ENCODE results near the gene IRAK4. TPM values are rescaled to one million over a fixed set of nuclear protein-coding genes. Genes with fewer than 3 reads are reported as not detected.

Gene IRAK4
- polyA plus RNA-seq, 3 donors: 17.3 to 44.6 (median 29.0) TPM

DNA sequence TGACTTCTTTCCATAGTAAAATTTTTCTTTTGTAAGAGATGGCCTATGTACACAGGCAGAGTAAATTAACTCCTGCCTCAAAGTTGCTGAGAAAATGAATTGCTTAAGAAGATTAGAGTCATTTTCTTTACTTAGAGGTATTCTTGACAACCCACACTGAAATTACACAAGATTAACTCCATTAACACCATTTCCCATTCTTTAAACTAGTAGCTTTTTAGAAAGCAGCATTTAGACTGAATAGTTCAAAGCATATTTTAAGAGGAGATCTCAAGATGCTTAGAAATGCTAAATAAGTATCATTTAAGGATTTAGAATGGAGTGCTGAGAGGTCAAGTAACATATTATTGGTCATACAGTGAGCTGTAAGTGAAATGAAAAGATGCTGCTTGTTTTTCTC, 35.6 kb upstream of the IRAK4 start:
- no peaks in the 10 kb centered on the region for H3K9me3 ChIP-seq (replicated peaks in 1 of 2; ENCODE audit: control insufficient read depth in 1 of 2, insufficient read depth in 1 of 2, low read length in 2 of 2)
- no peak overlapping the region for H3K4me2 ChIP-seq (replicated peaks; ENCODE audit: extremely low read depth, low read length, poor library complexity, severe bottlenecking)
- H3K4me1 Mint-ChIP-seq: no peaks in the 10 kb centered on the region
- no peaks in the 10 kb centered on the region for H4K20me1 ChIP-seq (ENCODE audit: insufficient read depth, low read length)
- TF ChIP-seq, protein P1, sequence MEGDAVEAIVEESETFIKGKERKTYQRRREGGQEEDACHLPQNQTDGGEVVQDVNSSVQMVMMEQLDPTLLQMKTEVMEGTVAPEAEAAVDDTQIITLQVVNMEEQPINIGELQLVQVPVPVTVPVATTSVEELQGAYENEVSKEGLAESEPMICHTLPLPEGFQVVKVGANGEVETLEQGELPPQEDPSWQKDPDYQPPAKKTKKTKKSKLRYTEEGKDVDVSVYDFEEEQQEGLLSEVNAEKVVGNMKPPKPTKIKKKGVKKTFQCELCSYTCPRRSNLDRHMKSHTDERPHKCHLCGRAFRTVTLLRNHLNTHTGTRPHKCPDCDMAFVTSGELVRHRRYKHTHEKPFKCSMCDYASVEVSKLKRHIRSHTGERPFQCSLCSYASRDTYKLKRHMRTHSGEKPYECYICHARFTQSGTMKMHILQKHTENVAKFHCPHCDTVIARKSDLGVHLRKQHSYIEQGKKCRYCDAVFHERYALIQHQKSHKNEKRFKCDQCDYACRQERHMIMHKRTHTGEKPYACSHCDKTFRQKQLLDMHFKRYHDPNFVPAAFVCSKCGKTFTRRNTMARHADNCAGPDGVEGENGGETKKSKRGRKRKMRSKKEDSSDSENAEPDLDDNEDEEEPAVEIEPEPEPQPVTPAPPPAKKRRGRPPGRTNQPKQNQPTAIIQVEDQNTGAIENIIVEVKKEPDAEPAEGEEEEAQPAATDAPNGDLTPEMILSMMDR (IDR thresholded peaks at IDR 0.05): no peak
- H3K4me1 ChIP-seq (ENCODE audit: control insufficient read depth in 1 of 2, insufficient read depth in 2 of 2, low read length in 2 of 2): no peaks in the 10 kb centered on the region
- no peak overlapping the region for H3K27ac ChIP-seq (ENCODE audit: low read depth in 1 of 2, low read length in 2 of 2)
- H3K36me3 Mint-ChIP-seq: peaks cover 16 to 18% of the 10 kb centered on the region in 2 donors
- H3K27me3 Mint-ChIP-seq (ENCODE audit: low read depth in 3 of 3): peaks cover 0 to 1% (median 0%) of the 10 kb centered on the region in 3 donors
- H3K27ac Mint-ChIP-seq: no peak overlapping the region
- H3K9ac ChIP-seq (ENCODE audit: insufficient read depth, low read length, poor library complexity, severe bottlenecking): no peak overlapping the region
- peaks cover 0 to 1% (median 0%) of the 10 kb centered on the region in 7 donors for H3K9me3 Mint-ChIP-seq
- peaks cover 0 to 14% of the 10 kb centered on the region in 2 donors for H3K36me3 ChIP-seq (replicated peaks in 1 of 2; ENCODE audit: control insufficient read depth in 1 of 2, insufficient read depth in 2 of 2, low read length in 2 of 2)
- no peak overlapping the region for H3K4me3 Mint-ChIP-seq
- no peaks in the 10 kb centered on the region for H3K79me2 ChIP-seq (ENCODE audit: insufficient read depth, low read length)
- no peak for DNase-seq
- H3K27me3 ChIP-seq (ENCODE audit: control insufficient read depth in 2 of 2, insufficient read depth in 2 of 2, low read length in 2 of 2): no peaks in the 10 kb centered on the region
- H2AFZ ChIP-seq (ENCODE audit: insufficient read depth, low read depth, low read length, poor library complexity, severe bottlenecking): no peak overlapping the region
- intact Hi-C loops (cut with micrococcal nuclease): no loop called here
- H3K4me3 ChIP-seq (replicated peaks in 1 of 3; ENCODE audit: low read depth in 2 of 3, low read length in 3 of 3): no peak overlapping the region

DNA sequence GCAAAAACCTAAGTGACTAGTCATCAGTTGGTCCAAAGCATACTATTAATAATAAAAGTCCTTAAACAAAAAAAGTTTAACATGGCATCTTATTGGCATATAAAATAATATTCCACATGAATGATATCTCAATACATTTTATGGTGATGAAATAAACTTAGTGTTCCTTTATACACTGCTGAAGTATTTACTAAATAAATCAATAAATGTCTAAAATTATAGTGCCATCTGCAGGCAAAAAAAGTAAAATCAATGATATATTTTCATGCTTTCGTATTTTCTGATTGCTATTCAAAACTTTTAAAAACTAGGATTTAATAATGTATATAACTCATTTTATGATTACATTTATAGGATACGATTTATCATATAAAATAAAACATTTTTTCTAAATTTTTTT, 30.6 kb upstream of the IRAK4 start:
- H3K4me3 Mint-ChIP-seq: no peak overlapping the region
- WGBS (ENCODE audit: insufficient coverage): no CpG with 5 or more reads among the region's 2 CpGs
- intact Hi-C loops (cut with micrococcal nuclease): no loop called here

More for the DNA sequence above, 30.6 kb upstream of the IRAK4 start:
- Histone ChIP-seq H4K20me1 (ENCODE audit: insufficient read depth, low read length) (no peaks in the 10 kb centered on the region), H3K27ac (ENCODE audit: low read depth in 1 of 2, low read length in 2 of 2) (no peak overlapping the region), H2AFZ (ENCODE audit: insufficient read depth, low read depth, low read length, poor library complexity, severe bottlenecking) (no peak overlapping the region), H3K9me3 (replicated peaks in 1 of 2; ENCODE audit: control insufficient read depth in 1 of 2, insufficient read depth in 1 of 2, low read length in 2 of 2) (no peaks in the 10 kb centered on the region), H3K4me2 (replicated peaks; ENCODE audit: extremely low read depth, low read length, poor library complexity, severe bottlenecking) (no peak overlapping the region), H3K79me2 (ENCODE audit: insufficient read depth, low read length) (no peaks in the 10 kb centered on the region), H3K27me3 (ENCODE audit: control insufficient read depth in 2 of 2, insufficient read depth in 2 of 2, low read length in 2 of 2) (no peaks in the 10 kb centered on the region), H3K4me1 (ENCODE audit: control insufficient read depth in 1 of 2, insufficient read depth in 2 of 2, low read length in 2 of 2) (no peaks in the 10 kb centered on the region), H3K9ac (ENCODE audit: insufficient read depth, low read length, poor library complexity, severe bottlenecking) (no peak overlapping the region), H3K4me3 (replicated peaks in 1 of 3; ENCODE audit: low read depth in 2 of 3, low read length in 3 of 3) (no peak overlapping the region), H3K36me3 (replicated peaks in 1 of 2; ENCODE audit: control insufficient read depth in 1 of 2, insufficient read depth in 2 of 2, low read length in 2 of 2) (peaks cover 11 to 43% of the 10 kb centered on the region in 2 donors)
- Mint-ChIP-seq H3K27ac (no peak overlapping the region), H3K36me3 (peaks cover 39 to 54% of the 10 kb centered on the region in 2 donors), H3K27me3 (ENCODE audit: low read depth in 3 of 3) (no peaks in the 10 kb centered on the region), H3K4me1 (no peaks in the 10 kb centered on the region), H3K9me3 (no peaks in the 10 kb centered on the region)
- DNase-seq: no peak
- TF ChIP-seq, protein P1 (IDR thresholded peaks at IDR 0.05): peak; percentile 34
